HepG2 (cell line): ENCODE measurements around the gene COMMD7. TPM values are rescaled to one million over a fixed set of nuclear protein-coding genes. Genes with fewer than 3 reads are reported as not detected.

Experiments used
- ATAC-seq: fragments of 200-7000 bp; cut with Tn5 transposase; 3 replicates; pipeline ENCODE4 v1.9.1; 2020; ENCODE audit warnings: mild to moderate bottlenecking, moderate library complexity
- BruUV-seq: library from RNA; stranded (reverse); fragments of 400-500 nt; replicated peaks from 2 replicates; lab custom pipeline; 2021; lab: Mats Ljungman, UMichigan
- CTCF ChIA-PET: fragments of 300-600 bp; formaldehyde crosslinking; extraction: SDS; loops from one replicate; lab custom pipeline; 2021; ENCODE audit warnings: low total read pairs, inconsistent platforms, low intra/inter-chr PET ratio; lab: Yijun Ruan, JAX
- POLR2A ChIA-PET: fragments of 350-600 bp; sonication (Branson Sonifier 250); formaldehyde crosslinking; loops from one replicate; lab custom pipeline; 2020; ENCODE audit warnings: antibody characterized with exemption, inconsistent platforms; lab: Yijun Ruan, JAX
- DNase-seq: peaks from one replicate; pipeline ENCODE4 v3.0.0-alpha.2; 2015; ENCODE audit warnings: low spot score
- FAIRE-seq: peaks from 3 replicates; lab custom pipeline; 2011; peaks lifted over from hg19 to GRCh38; lab: Jason Lieb, UNC
- H2AFZ ChIP-seq: one replicate; pipeline ENCODE4 v1.6.1; 2011; ENCODE audit warnings: low read length, inconsistent platforms
- H3K27ac ChIP-seq: fragments of 300-600 bp; 3 replicates; pipeline ENCODE4 v1.8.0; 2011; ENCODE audit warnings: mixed run types, mild to moderate bottlenecking, mixed read lengths, low read length, inconsistent platforms; ENCODE audit not compliant: insufficient read depth; ENCODE audit errors: extremely low read length
- H3K27me3 ChIP-seq, 2 experiments: fragments of 200-600 bp in 1 of 2; 2 replicates in 1 of 2; 3 replicates in 1 of 2; pipeline versions ENCODE4 v1.6.0 to v1.8.0; 2011; ENCODE audit warnings: low read length in 2 of 2, mild to moderate bottlenecking in 2 of 2, moderate library complexity in 2 of 2, inconsistent platforms in 1 of 2; ENCODE audit not compliant: insufficient read depth in 2 of 2, control insufficient read depth in 1 of 2
- H3K36me3 ChIP-seq, 2 experiments: fragments of 200-600 bp in 1 of 2; replicated peaks in 1 of 2; 2 replicates in 1 of 2; 3 replicates in 1 of 2; pipeline versions ENCODE4 v1.5.1 to v1.8.0; 2011; ENCODE audit warnings: low read length in 2 of 2, inconsistent platforms in 1 of 2; ENCODE audit not compliant: insufficient read depth in 2 of 2, control insufficient read depth in 1 of 2
- H3K4me1 ChIP-seq: 2 replicates; pipeline ENCODE4 v1.5.1; 2012; ENCODE audit warnings: low read length, inconsistent platforms; ENCODE audit not compliant: insufficient read depth
- H3K4me2 ChIP-seq: 2 replicates; pipeline ENCODE4 v1.6.0; 2011; ENCODE audit warnings: low read depth, low read length, inconsistent platforms
- H3K4me3 ChIP-seq, 3 experiments: fragments of 200-600 bp in 1 of 3; sonication (generic), shearing (Covaris generic) in 1 of 3; replicated peaks in 1 of 3; 2 replicates each; pipeline ENCODE4 v1.5.1; 2011 to 2016; ENCODE audit warnings: low read length in 3 of 3, inconsistent platforms in 2 of 3, low read depth in 2 of 3, mild to moderate bottlenecking in 2 of 3, control low read depth in 1 of 3, mixed read lengths in 1 of 3; ENCODE audit not compliant: insufficient read depth in 1 of 3
- H3K79me2 ChIP-seq: one replicate; pipeline ENCODE4 v1.6.1; 2011; ENCODE audit warnings: low read length, inconsistent platforms; ENCODE audit not compliant: insufficient read depth
- H3K9ac ChIP-seq: 2 replicates; pipeline ENCODE4 v1.6.0; 2011; ENCODE audit warnings: mild to moderate bottlenecking, low read depth, low read length, inconsistent platforms; ENCODE audit not compliant: insufficient read depth
- H3K9me3 ChIP-seq: 2 replicates; pipeline ENCODE4 v1.5.1; 2012; ENCODE audit warnings: mild to moderate bottlenecking, low read length
- H4K20me1 ChIP-seq: 2 replicates; pipeline ENCODE4 v1.6.0; 2011; ENCODE audit warnings: inconsistent platforms, mild to moderate bottlenecking, low read length, moderate library complexity; ENCODE audit not compliant: insufficient read depth
- ARNT2 ChIP-seq: sonication (generic); formaldehyde crosslinking; IDR thresholded peaks from 2 replicates; pipeline ENCODE4 v1.8.0; 2022; ENCODE audit warnings: mild to moderate bottlenecking, low read depth, missing genetic modification reagents, moderate library complexity
- ATF5 ChIP-seq: sonication (generic); formaldehyde crosslinking; IDR thresholded peaks from 2 replicates; pipeline ENCODE4 v1.4.0; 2020; ENCODE audit warnings: mild to moderate bottlenecking, low read depth, missing genetic modification reagents
- CENPT ChIP-seq: sonication (generic); formaldehyde crosslinking; IDR thresholded peaks from 2 replicates; pipeline ENCODE4 v1.8.0; 2022; ENCODE audit warnings: low read depth, mild to moderate bottlenecking, moderate library complexity, missing genetic modification reagents
- JDP2 ChIP-seq: sonication (generic); formaldehyde crosslinking; IDR thresholded peaks from 2 replicates; pipeline ENCODE4 v1.8.1; 2022; ENCODE audit warnings: missing genetic modification reagents, borderline replicate concordance
- JUNB ChIP-seq: sonication (generic); formaldehyde crosslinking; IDR thresholded peaks from 2 replicates; pipeline ENCODE4 v1.8.0; 2022; ENCODE audit warnings: missing genetic modification reagents, mild to moderate bottlenecking, borderline replicate concordance
- KLF11 ChIP-seq: IDR thresholded peaks from 2 replicates; pipeline ENCODE4 v1.6.1; 2016; ENCODE audit warnings: missing compliant biosample characterization
- KMT2B ChIP-seq: IDR thresholded peaks from 2 replicates; pipeline ENCODE4 v1.6.1; 2016; ENCODE audit warnings: missing genetic modification reagents, missing compliant biosample characterization
- NRL ChIP-seq: sonication (generic); formaldehyde crosslinking; IDR thresholded peaks from 2 replicates; pipeline ENCODE4 v1.5.0; 2020; ENCODE audit warnings: missing genetic modification reagents, mild to moderate bottlenecking, moderate library complexity, borderline replicate concordance
- RFX1 ChIP-seq: fragments of 450-650 bp; IDR thresholded peaks from 2 replicates; pipeline ENCODE4 v1.6.1; 2017
- TAF1 ChIP-seq: sonication (generic); formaldehyde crosslinking; IDR thresholded peaks from 2 replicates; pipeline ENCODE4 v1.4.0; 2020; ENCODE audit warnings: missing genetic modification reagents
- WIZ ChIP-seq: sonication (generic); formaldehyde crosslinking; IDR thresholded peaks from 2 replicates; pipeline ENCODE4 v1.5.1; 2020; ENCODE audit warnings: mild to moderate bottlenecking, missing genetic modification reagents
- ZNF331 ChIP-seq: sonication (generic); formaldehyde crosslinking; IDR thresholded peaks from 2 replicates; pipeline ENCODE4 v1.4.0; 2020; ENCODE audit warnings: missing genetic modification reagents
- ZNF687 ChIP-seq: sonication (generic); formaldehyde crosslinking; IDR thresholded peaks from 2 replicates; pipeline ENCODE4 v1.5.1; 2020; ENCODE audit warnings: mild to moderate bottlenecking, missing genetic modification reagents, moderate library complexity
- ZNF747 ChIP-seq: sonication (generic); formaldehyde crosslinking; IDR thresholded peaks from 2 replicates; pipeline ENCODE4 v1.8.1; 2023; ENCODE audit warnings: missing genetic modification reagents, mild to moderate bottlenecking, borderline replicate concordance
- ZNF75D ChIP-seq: sonication (generic); formaldehyde crosslinking; IDR thresholded peaks from 2 replicates; pipeline ENCODE4 v1.8.1; 2023; ENCODE audit warnings: missing genetic modification reagents, mild to moderate bottlenecking, borderline replicate concordance
- WGBS: methylation state at CpG from one replicate; pipeline ENCODE4 v1.1.6; 2017; ENCODE audit warnings: low lambda C conversion rate; 5-methylcytosine and 5-hydroxymethylcytosine counted together
- in situ Hi-C: cut with HindIII; loops from 2 replicates; pipeline ENCODE4 v1.10.0; 2017; ENCODE audit warnings: low pct_unique_long_range_greater_than_20kb; ENCODE audit not compliant: extremely low pct_ligation_motif_present
- intact Hi-C: fragments of 100-400 bp; cut with micrococcal nuclease; formaldehyde crosslinking; loops from one replicate; pipeline ENCODE4 v1.10.0; 2022; ENCODE audit not compliant: unreplicated experiment
- polyA plus RNA-seq, 8 experiments: library from polyadenylated mRNA; depleted of rRNA in 3 of 8; stranded (reverse) in 7 of 8; unstranded in 1 of 8; fragments of >200 nt; fragmentation: Illumina TruSeq in 4 of 8; extraction: Trizol in 4 of 8; gene quantifications; 2 replicates each; pipeline versions ENCODE4 v1.2.1 to v1.2.3, GENCODE V29; 2011 to 2016; ENCODE audit warnings: low read depth in 4 of 8, missing spikeins in 1 of 8, mixed read lengths in 1 of 8; ENCODE audit not compliant: insufficient read depth in 1 of 8
- total RNA-seq, 5 experiments: library from RNA; depleted of rRNA; stranded (reverse); fragments of >200 nt; fragmentation: Illumina TruSeq; extraction: Trizol; gene quantifications; 2 replicates each; pipeline ENCODE4 v1.2.3, GENCODE V29; 2016; ENCODE audit warnings: low read depth in 1 of 5
- TF ChIP-seq, protein P1 (sequence below): sonication (generic); formaldehyde crosslinking; IDR thresholded peaks from 2 replicates; pipeline ENCODE4 v1.4.0; 2020; ENCODE audit warnings: missing genetic modification reagents

Gene COMMD7
- total and polyA plus RNA-seq, 2 of the 13 experiments (the other 11 are each of a cell fraction or from before 2014, with no cell fraction given) = 42.1 to 53.3 TPM

DNA sequence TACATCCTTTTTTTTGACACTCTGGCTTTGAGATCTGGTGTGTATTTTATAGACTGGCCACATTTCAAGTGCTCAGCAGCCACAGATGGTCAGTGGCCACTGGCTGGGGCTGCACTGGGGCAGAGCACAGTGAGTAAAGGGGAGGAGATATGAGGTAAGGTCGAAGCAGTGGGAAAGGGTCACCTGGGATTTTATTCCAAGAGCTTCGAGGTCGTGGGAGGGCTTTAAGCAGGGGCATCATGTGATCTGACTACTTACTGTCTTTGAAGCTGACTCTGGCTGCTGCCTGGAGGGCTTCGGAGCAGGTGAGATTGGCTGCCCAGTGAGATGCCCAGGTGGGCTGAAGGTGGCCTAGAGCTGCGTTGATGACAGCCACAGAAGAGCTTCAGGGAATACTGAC is 76.2 kb downstream of the COMMD7 start:
- intact Hi-C loops (no loop called here), in situ Hi-C loops (no loop called here)
- Histone ChIP-seq H3K4me3 (no peak overlapping the region), H3K4me2 (no peak overlapping the region), H2AFZ (no peak overlapping the region), H3K27me3 (0 out of 5 replicates have a peak, but pooled peaks cover 0 to 3% of the 10 kb centered on the region in 2 experiments), H3K9me3 (no peaks in the 10 kb centered on the region), H3K4me1 (peaks cover 47% of the 10 kb centered on the region), H3K27ac (no peak overlapping the region), H3K79me2 (no peaks in the 10 kb centered on the region), H3K9ac (no peak overlapping the region), H3K36me3 (no peaks in the 10 kb centered on the region), H4K20me1 (no peaks in the 10 kb centered on the region)
- ATAC-seq = no peak
- WGBS = 27% methylated on average over 5 of the region's 5 CpGs
- TF ChIP-seq ZNF75D (CRISPR knock-in tag) (no peak), CENPT (CRISPR knock-in tag) (no peak), JUNB (no peak), ZNF331 (no peak), ATF5 (no peak), RFX1 (no peak), ARNT2 (CRISPR knock-in tag) (no peak), TAF1 (no peak), KMT2B (CRISPR knock-in tag) (no peak), WIZ (CRISPR knock-in tag) (no peak), KLF11 (CRISPR knock-in tag) (no peak), JDP2 (no peak), NRL (0 out of 2 replicates have a peak, but pooled peaks have one; percentile 41), ZNF747 (CRISPR knock-in tag) (no peak), ZNF687 (CRISPR knock-in tag) (0 out of 2 replicates have a peak, but pooled peaks have one; percentile 14)
- TF ChIP-seq, protein P1, sequence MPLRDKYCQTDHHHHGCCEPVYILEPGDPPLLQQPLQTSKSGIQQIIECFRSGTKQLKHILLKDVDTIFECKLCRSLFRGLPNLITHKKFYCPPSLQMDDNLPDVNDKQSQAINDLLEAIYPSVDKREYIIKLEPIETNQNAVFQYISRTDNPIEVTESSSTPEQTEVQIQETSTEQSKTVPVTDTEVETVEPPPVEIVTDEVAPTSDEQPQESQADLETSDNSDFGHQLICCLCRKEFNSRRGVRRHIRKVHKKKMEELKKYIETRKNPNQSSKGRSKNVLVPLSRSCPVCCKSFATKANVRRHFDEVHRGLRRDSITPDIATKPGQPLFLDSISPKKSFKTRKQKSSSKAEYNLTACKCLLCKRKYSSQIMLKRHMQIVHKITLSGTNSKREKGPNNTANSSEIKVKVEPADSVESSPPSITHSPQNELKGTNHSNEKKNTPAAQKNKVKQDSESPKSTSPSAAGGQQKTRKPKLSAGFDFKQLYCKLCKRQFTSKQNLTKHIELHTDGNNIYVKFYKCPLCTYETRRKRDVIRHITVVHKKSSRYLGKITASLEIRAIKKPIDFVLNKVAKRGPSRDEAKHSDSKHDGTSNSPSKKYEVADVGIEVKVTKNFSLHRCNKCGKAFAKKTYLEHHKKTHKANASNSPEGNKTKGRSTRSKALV (CRISPR knock-in tag) = no peak
- no TSS peak for BruUV-seq
- ChIA-PET POLR2A (no interaction called here), CTCF (no interaction called here)
- DNase-seq = no peak
- FAIRE-seq = no peak
